Testis (tissue), 3 donors: ENCODE results near the gene CDH23. TPM values are rescaled to one million over a fixed set of nuclear protein-coding genes. Genes with fewer than 3 reads are reported as not detected.

Experiments
- DNase-seq: peaks from one replicate; pipeline ENCODE4 v3.0.0-alpha.2; 2019
- H3K27ac ChIP-seq, 2 donors: fragments of 200-600 bp; sonication (generic); one replicate each; pipeline ENCODE4 v1.5.1; 2019
- H3K27me3 ChIP-seq: fragments of 200-600 bp; sonication (generic); one replicate; pipeline ENCODE4 v1.5.1; 2019
- H3K36me3 ChIP-seq: fragments of 200-600 bp; sonication (generic); one replicate; pipeline ENCODE4 v1.5.1; 2017; ENCODE audit warnings: low read depth; ENCODE audit errors: missing control alignments
- H3K4me1 ChIP-seq: fragments of 200-600 bp; sonication (generic); one replicate; pipeline ENCODE4 v1.5.1; 2019
- H3K4me3 ChIP-seq, 2 donors: fragments of 200-600 bp; sonication (generic); one replicate each; pipeline ENCODE4 v1.5.1; 2017 to 2019
- H3K9me3 ChIP-seq: fragments of 200-600 bp; sonication (generic); one replicate; pipeline ENCODE4 v1.5.1; 2017
- CTCF ChIP-seq, 3 experiments: fragments of 450-650 bp in 2 of 3; fragments of 200-600 bp in 1 of 3; sonication (generic) in 1 of 3; IDR thresholded peaks; one replicate each; pipeline ENCODE4 v1.5.1; 2016 to 2019; ENCODE audit warnings: antibody characterized with exemption in 3 of 3, mild to moderate bottlenecking in 2 of 3, moderate library complexity in 1 of 3
- POLR2A ChIP-seq: fragments of 450-650 bp; IDR thresholded peaks from one replicate; pipeline ENCODE4 v1.6.1; 2017; ENCODE audit warnings: antibody characterized with exemption, mild to moderate bottlenecking, moderate library complexity
- WGBS, 2 donors: methylation state at CpG; one replicate each; pipeline ENCODE4 v1.1.5; 2018; 5-methylcytosine and 5-hydroxymethylcytosine counted together
- intact Hi-C: fragments of 100-400 bp; cut with DNase I; formaldehyde crosslinking; loops from one replicate; pipeline ENCODE4 v1.15.1; 2023; ENCODE audit warnings: low total_unique reads
- polyA plus RNA-seq: library from polyadenylated mRNA; stranded (reverse); fragments of 350-450 nt; fragmentation: Illumina TruSeq; extraction: RNeasy Lipid Tissue Mini Kit (QIAGEN cat#74804); gene quantifications from one replicate; pipeline ENCODE4 v1.2.3, GENCODE V29; 2014; ENCODE audit warnings: low read depth, low replicate concordance; ENCODE audit not compliant: insufficient read depth
- total RNA-seq, 2 donors: library from RNA; depleted of rRNA; stranded (reverse); fragments of >200 nt; gene quantifications; one replicate each; pipeline ENCODE4 v1.2.3, GENCODE V29; 2016

The CDH23 gene
- total and polyA plus RNA-seq, 3 donors from 2014 or later = 29.8 to 125 (median 81.7) TPM

- TF ChIP-seq POLR2A (no peak), CTCF (IDR thresholded peaks at IDR 0.05) (no peak)
- Histone ChIP-seq H3K4me1 (peaks cover 18% of the 10 kb centered on the region), H3K9me3 (no peaks in the 10 kb centered on the region), H3K27ac (no peak overlapping the region), H3K27me3 (no peaks in the 10 kb centered on the region), H3K36me3 (no peaks in the 10 kb centered on the region), H3K4me3 (no peak overlapping the region)
- WGBS, 2 donors = 97 to 98% methylated on average over 2 of the region's 2 CpGs
- DNase-seq = no peak
- intact Hi-C loops = no loop called here
These were observed 14.7 kb upstream of the CDH23 start for GRCh38 chr10:71382028-71382427.

GRCh38 chr10:71382757-71383156 is 14.0 kb upstream of the CDH23 start:
- TF ChIP-seq CTCF (IDR thresholded peaks at IDR 0.05) (no peak), POLR2A (no peak)
- H3K27ac ChIP-seq = no peak overlapping the region
- H3K27me3 ChIP-seq = no peaks in the 10 kb centered on the region
- no peaks in the 10 kb centered on the region for H3K9me3 ChIP-seq
- H3K36me3 ChIP-seq = no peaks in the 10 kb centered on the region
- WGBS, 2 donors = 92 to 94% methylated on average over 1 of the region's 1 CpG
- no peak overlapping the region for H3K4me3 ChIP-seq
- peaks cover 15% of the 10 kb centered on the region for H3K4me1 ChIP-seq
- intact Hi-C loops = no loop called here
- no peak for DNase-seq

- intact Hi-C loops = no loop called here
- H3K27ac ChIP-seq = no peak overlapping the region
- no peaks in the 10 kb centered on the region for H3K36me3 ChIP-seq
- peak; percentile 89 for DNase-seq
- peaks cover 1% of the 10 kb centered on the region for H3K4me1 ChIP-seq
- 45 to 50% methylated on average over 9 to 10 of the region's 10 CpGs for WGBS, 2 donors
- TF ChIP-seq CTCF (IDR thresholded peaks at IDR 0.05) = peak; percentile 85 to 92 (median 87)
- TF ChIP-seq POLR2A = no peak
- no peaks in the 10 kb centered on the region for H3K9me3 ChIP-seq
- H3K4me3 ChIP-seq = no peak overlapping the region
- no peaks in the 10 kb centered on the region for H3K27me3 ChIP-seq
These were observed 12.6 kb upstream of the CDH23 start for GRCh38 chr10:71383972-71384687.

GRCh38 chr10:71388171-71388570 is 8.5 kb upstream of the CDH23 start:
- TF ChIP-seq CTCF (IDR thresholded peaks at IDR 0.05) (no peak), POLR2A (no peak)

More at GRCh38 chr10:71388171-71388570, 8.5 kb upstream of the CDH23 start:
- Histone ChIP-seq H3K9me3 (no peaks in the 10 kb centered on the region), H3K36me3 (no peaks in the 10 kb centered on the region), H3K27ac (no peak overlapping the region), H3K4me1 (no peaks in the 10 kb centered on the region), H3K27me3 (no peaks in the 10 kb centered on the region), H3K4me3 (no peak overlapping the region)
- intact Hi-C loops = no loop called here
- no peak for DNase-seq
- 90 to 97% methylated on average over 5 of the region's 5 CpGs for WGBS, 2 donors
